Activated CD4-positive, CD25-positive, alpha-beta regulatory T cell treated with anti-CD3 and anti-CD28 coated beads, Interleukin-2, amount 50 U/mL, for 72 hours (primary cell): ENCODE data around the gene SLC22A24.
"Not testable (repeated sequence)": the region's sequence is repeated elsewhere in the genome, so short reads cannot be mapped to it uniquely, and the experiment has no call there.

Experiments
- DNase-seq: peaks from one replicate; pipeline ENCODE4 v3.0.0; 2021

The SLC22A24 gene

GRCh38 chr11:63144121-63144520 lies at the start of gene SLC22A24:
TSS of gene SLC22A24 (minus strand) at chr11:63144221. CDS start at chr11:63143779, 442 bp downstream.
- no peak for DNase-seq

- no peak for DNase-seq
Measured at GRCh38 chr11:63180536-63180935, 36.5 kb upstream of the SLC22A24 start.

- no peak for DNase-seq
Measured at GRCh38 chr11:63179432-63180041, 35.5 kb upstream of the SLC22A24 start.

GRCh38 chr11:63177872-63178271 lies 33.9 kb upstream of the SLC22A24 start:
- no peak for DNase-seq

GRCh38 chr11:63165706-63166310 lies 21.8 kb upstream of the SLC22A24 start:
- DNase-seq, result no peak

- DNase-seq, result no peak
Measured at GRCh38 chr11:63155794-63156193, 11.8 kb upstream of the SLC22A24 start.

- DNase-seq, result no peak
Measured at GRCh38 chr11:63146581-63146980, 2.6 kb upstream of the SLC22A24 start.

GRCh38 chr11:63142459-63142858 lies 1.6 kb downstream of the SLC22A24 start:
- DNase-seq, result no peak

- DNase-seq, result no peak
Measured at GRCh38 chr11:63132985-63133775, 10.8 kb downstream of the SLC22A24 start.

- DNase-seq, result no peak
Measured at GRCh38 chr11:63099555-63099954, 44.5 kb downstream of the SLC22A24 start.

- DNase-seq, result no peak
Measured at GRCh38 chr11:63080682-63081081, 63.3 kb downstream of the SLC22A24 start.

- not testable (repeated sequence) for DNase-seq
Measured at GRCh38 chr11:63046203-63046602, 97.8 kb downstream of the SLC22A24 start.

- DNase-seq, result no peak
Measured at GRCh38 chr11:63042596-63042995, 101.4 kb downstream of the SLC22A24 start.

- no peak for DNase-seq
Measured at GRCh38 chr11:63032457-63032856, 111.6 kb downstream of the SLC22A24 start.
